Endothelial cell of umbilical vein (primary cell): ENCODE data around the gene GPRIN2. TPM values are rescaled to one million over a fixed set of nuclear protein-coding genes. Genes with fewer than 3 reads are reported as not detected.

Experiments used
- BruUV-seq: library from RNA; stranded (reverse); fragments of 400-500 nt; replicated peaks from 2 replicates; lab custom pipeline; 2021; lab: Mats Ljungman, UMichigan
- CTCF ChIA-PET: fragments of 300-600, 350-600 bp; sonication (Branson Sonifier 250); formaldehyde crosslinking; loops from one replicate; lab custom pipeline; 2021; ENCODE audit warnings: antibody characterized with exemption, inconsistent platforms; lab: Charles Lee
- POLR2A ChIA-PET: fragments of 300-600, 350-600 bp; sonication (Branson Sonifier 250); formaldehyde crosslinking; loops from one replicate; lab custom pipeline; 2021; ENCODE audit warnings: antibody characterized with exemption, inconsistent platforms; lab: Charles Lee
- DNase-seq: peaks from one replicate; pipeline ENCODE4 v3.0.0-alpha.2; 2011; ENCODE audit warnings: low read depth, low spot score
- FAIRE-seq: peaks from 2 replicates; lab custom pipeline; 2011; peaks lifted over from hg19 to GRCh38; lab: Jason Lieb, UNC
- H2AFZ ChIP-seq: 2 replicates; pipeline ENCODE4 v1.6.0; 2012; ENCODE audit warnings: low read depth, low read length, control low read depth, inconsistent platforms
- H3K27ac ChIP-seq: 2 replicates; pipeline ENCODE4 v1.5.1; 2011; ENCODE audit warnings: low read depth, mild to moderate bottlenecking, control low read depth, low read length, moderate library complexity; ENCODE audit not compliant: insufficient read depth
- H3K27me3 ChIP-seq, 2 experiments: 2 replicates each; pipeline versions ENCODE4 v1.6.0 to v1.6.1; 2011; ENCODE audit warnings: low read length in 2 of 2, mixed read lengths in 1 of 2; ENCODE audit not compliant: control insufficient read depth in 2 of 2, insufficient read depth in 2 of 2
- H3K36me3 ChIP-seq, 2 experiments: 2 replicates in 1 of 2; 3 replicates in 1 of 2; pipeline ENCODE4 v1.5.1; 2011; ENCODE audit warnings: low read length in 2 of 2, mild to moderate bottlenecking in 1 of 2, moderate library complexity in 1 of 2; ENCODE audit not compliant: control insufficient read depth in 2 of 2, insufficient read depth in 2 of 2; ENCODE audit errors: extremely low read depth in 1 of 2
- H3K4me1 ChIP-seq: 3 replicates; pipeline ENCODE4 v1.5.1; 2011; ENCODE audit warnings: mild to moderate bottlenecking, low read length; ENCODE audit not compliant: control insufficient read depth, insufficient read depth; ENCODE audit errors: extremely low read depth
- H3K4me2 ChIP-seq: 2 replicates; pipeline ENCODE4 v1.6.1; 2011; ENCODE audit warnings: low read length, control low read depth, mixed read lengths; ENCODE audit not compliant: insufficient read depth
- H3K4me3 ChIP-seq, 3 experiments: fragments of 200-600 bp in 1 of 3; sonication (generic), shearing (Covaris generic) in 1 of 3; replicated peaks in 1 of 3; 2 replicates each; pipeline ENCODE4 v1.5.1; 2011 to 2016; ENCODE audit warnings: control low read depth in 3 of 3, low read length in 3 of 3, mild to moderate bottlenecking in 2 of 3, inconsistent platforms in 1 of 3, low read depth in 1 of 3, moderate library complexity in 1 of 3; ENCODE audit not compliant: insufficient read depth in 1 of 3
- H3K79me2 ChIP-seq: 2 replicates; pipeline ENCODE4 v1.6.0; 2012; ENCODE audit warnings: low read length, inconsistent platforms; ENCODE audit not compliant: control insufficient read depth, insufficient read depth
- H3K9ac ChIP-seq: replicated peaks from 2 replicates; pipeline ENCODE3; 2011; ENCODE audit warnings: low read length, control low read depth; ENCODE audit not compliant: insufficient read depth; ENCODE audit errors: extremely low read depth
- H3K9me1 ChIP-seq: replicated peaks from 3 replicates; pipeline ENCODE4 v1.6.0; 2011; ENCODE audit warnings: mild to moderate bottlenecking, low read length; ENCODE audit not compliant: control insufficient read depth, insufficient read depth; ENCODE audit errors: extremely low read depth
- H3K9me3 ChIP-seq: replicated peaks from 2 replicates; pipeline ENCODE4 v1.5.1; 2012; ENCODE audit warnings: low read length, inconsistent platforms; ENCODE audit not compliant: control insufficient read depth, insufficient read depth
- H4K20me1 ChIP-seq: replicated peaks from 2 replicates; pipeline ENCODE3; 2011; ENCODE audit warnings: mild to moderate bottlenecking, low read length; ENCODE audit not compliant: control insufficient read depth, insufficient read depth; ENCODE audit errors: extremely low read depth
- CTCF ChIP-seq, 2 donors: IDR thresholded peaks; 1 replicate in 1 of 2; 2 replicates in 1 of 2; pipeline ENCODE4 v1.5.1; 2011; ENCODE audit warnings: low read length in 2 of 2, mild to moderate bottlenecking in 2 of 2, moderate library complexity in 2 of 2, control low read depth in 1 of 2, inconsistent platforms in 1 of 2, low read depth in 1 of 2; ENCODE audit not compliant: insufficient read depth in 1 of 2; ENCODE audit errors: extremely low read depth in 1 of 2
- EZH2 ChIP-seq: IDR thresholded peaks from 2 replicates; pipeline ENCODE4 v1.6.1; 2012; ENCODE audit warnings: borderline replicate concordance, low read depth, mild to moderate bottlenecking, moderate library complexity, low read length, inconsistent platforms; ENCODE audit not compliant: severe bottlenecking
- FOS ChIP-seq: IDR thresholded peaks from 2 replicates; pipeline ENCODE4 v1.6.1; 2011; ENCODE audit warnings: mild to moderate bottlenecking, low read length, moderate library complexity, borderline replicate concordance; ENCODE audit not compliant: insufficient read depth
- GATA2 ChIP-seq: IDR thresholded peaks from 2 replicates; pipeline ENCODE4 v1.7.0; 2011; ENCODE audit warnings: low read depth, mild to moderate bottlenecking, moderate library complexity, mixed read lengths, low read length; ENCODE audit not compliant: insufficient read length, insufficient read depth
- JUN ChIP-seq: IDR thresholded peaks from 2 replicates; pipeline ENCODE4 v1.6.1; 2011; ENCODE audit warnings: borderline replicate concordance, low read depth; ENCODE audit not compliant: insufficient read length, insufficient read depth
- MAX ChIP-seq: IDR thresholded peaks from 2 replicates; pipeline ENCODE4 v1.6.1; 2011; ENCODE audit not compliant: insufficient read depth, insufficient read length
- MYC ChIP-seq: IDR thresholded peaks from one replicate; pipeline ENCODE4 v1.6.1; 2011; ENCODE audit warnings: mild to moderate bottlenecking, low read depth, low read length
- POLR2A ChIP-seq: IDR thresholded peaks from 2 replicates; pipeline ENCODE4 v1.6.1; 2012; ENCODE audit warnings: low read depth, mild to moderate bottlenecking, control low read depth, low read length
- POLR2AphosphoS5 ChIP-seq: IDR thresholded peaks from 2 replicates; pipeline ENCODE4 v1.6.1; 2012; ENCODE audit warnings: low read depth, mild to moderate bottlenecking, control low read depth, low read length, moderate library complexity; ENCODE audit not compliant: insufficient read depth
- dilution Hi-C: fragments of 300-500 bp; cut with MboI; formaldehyde crosslinking; loops from one replicate; pipeline ENCODE4 v1.15.0; 2019; ENCODE audit warnings: low sequenced_read_pairs; ENCODE audit not compliant: extremely low pct_ligation_motif_present
- intact Hi-C: fragments of 100-400 bp; cut with micrococcal nuclease; formaldehyde crosslinking; loops from one replicate; pipeline ENCODE4 v1.10.0; 2022
- polyA plus RNA-seq, 4 experiments: library from polyadenylated mRNA; depleted of rRNA in 3 of 4; stranded (reverse) in 3 of 4; unstranded in 1 of 4; fragments of >200 nt; gene quantifications; 2 replicates each; pipeline versions ENCODE4 v1.2.1 to v1.2.3, GENCODE V29; 2011 to 2012; ENCODE audit warnings: missing spikeins in 1 of 4
- total RNA-seq: library from RNA; stranded (reverse); gene quantifications from 2 replicates; pipeline ENCODE4 v1.2.3, GENCODE V29; 2021

GPRIN2 gene
- total and polyA plus RNA-seq, 2 donors (not counting 3 experiments of a cell fraction or from before 2014, with no cell fraction given): not detected

- no peak overlapping the region for H3K4me3 ChIP-seq
- H3K4me2 ChIP-seq: no peak overlapping the region
- H4K20me1 ChIP-seq: no peaks in the 10 kb centered on the region
- intact Hi-C loops: loop anchor here (1.0 kb wide), 1 partner anchor 12 kb away; no protein-coding TSS in a partner anchor
- TF ChIP-seq CTCF (IDR thresholded peaks at IDR 0.05; ENCODE audit: extremely low read depth in 1 of 2, insufficient read depth in 1 of 2, low read depth in 1 of 2, low read length in 2 of 2) (no peak), FOS (no peak), EZH2 (no peak), GATA2 (no peak), JUN (no peak), POLR2A (no peak), POLR2AphosphoS5 (no peak), MAX (no peak), MYC (no peak)
- no peaks in the 10 kb centered on the region for H3K9me3 ChIP-seq
- no peak overlapping the region for H2AFZ ChIP-seq
- H3K27ac ChIP-seq: no peak overlapping the region
- H3K36me3 ChIP-seq: no peaks in the 10 kb centered on the region
- H3K79me2 ChIP-seq: no peaks in the 10 kb centered on the region
- H3K27me3 ChIP-seq: peaks cover 22 to 35% of the 10 kb centered on the region in 2 experiments
- ChIA-PET CTCF (interaction anchor here (0.9 to 1.4 kb wide), 4 partner anchors 14 to 330 kb away, joined by 3 to 4 read pairs (median 3); no protein-coding TSS in a partner anchor), POLR2A (no interaction called here)
- dilution Hi-C loops: no loop called here
- no peaks in the 10 kb centered on the region for H3K4me1 ChIP-seq
- BruUV-seq: no TSS peak
- no peaks in the 10 kb centered on the region for H3K9me1 ChIP-seq
- no peak overlapping the region for H3K9ac ChIP-seq
- DNase-seq (no peak), FAIRE-seq (no peak)
Measured at GRCh38 chr10:46558392-46559185, 2.1 kb upstream of the GPRIN2 start.
